ENCODE results near the gene KCNJ12.
"Not testable (repeated sequence)": the region's sequence is repeated elsewhere in the genome, so short reads cannot be mapped to it uniquely, and the experiment has no call there.

Gene KCNJ12

DNA sequence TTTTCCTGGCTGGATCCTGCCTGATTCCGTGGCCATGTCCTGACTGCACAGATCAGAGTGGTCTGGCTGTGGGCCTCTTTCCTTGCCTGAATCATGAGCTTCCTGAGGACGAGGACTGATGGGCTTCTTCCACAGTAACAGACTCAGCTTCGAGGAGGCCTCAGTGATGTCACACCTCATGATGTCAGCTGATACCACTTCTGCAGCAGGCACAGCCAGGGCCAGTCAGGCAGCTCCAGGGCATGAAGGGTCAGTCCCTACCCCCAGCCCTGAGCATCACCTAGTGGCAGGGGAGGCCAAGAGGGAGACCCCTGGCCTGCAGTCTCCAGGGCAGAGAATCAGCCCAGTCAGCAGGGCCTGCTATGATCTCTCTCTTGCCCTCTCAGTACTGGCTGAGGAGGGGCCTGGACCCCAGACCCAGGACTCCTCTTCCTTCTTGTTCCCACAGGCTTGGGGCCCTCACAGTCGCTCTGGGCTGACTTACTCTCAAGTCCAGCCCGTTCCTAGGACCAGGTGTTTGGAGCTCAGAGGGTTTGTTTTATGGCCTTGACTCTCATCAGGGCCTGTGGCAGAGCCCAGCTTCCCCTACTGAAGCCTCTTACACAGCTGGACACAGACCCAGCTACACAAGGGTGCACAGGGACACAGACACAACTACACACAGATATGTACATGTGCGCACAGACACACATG lies 26.7 kb upstream of the KCNJ12 start:
- not testable (repeated sequence) for DNase-seq

DNA sequence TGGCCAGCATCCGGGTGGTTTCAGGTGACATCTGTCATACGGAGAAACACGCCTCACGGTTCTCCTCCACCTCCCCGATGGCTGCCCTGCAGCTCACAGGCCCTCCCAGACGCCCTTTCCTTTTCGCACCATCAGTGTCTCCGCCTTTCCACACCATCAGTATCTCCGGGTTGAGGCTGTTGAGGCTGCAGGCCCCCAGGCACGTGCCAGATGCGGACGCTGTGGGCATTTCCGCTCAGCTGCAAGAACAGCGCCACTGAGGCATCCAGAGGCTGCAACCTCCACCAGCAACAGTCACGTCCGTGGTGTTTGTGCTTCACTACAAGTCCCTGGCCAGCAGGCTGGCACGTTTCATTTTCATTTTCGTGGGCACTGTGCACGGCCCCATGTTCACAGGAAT lies 25.7 kb upstream of the KCNJ12 start:
- DNase-seq = not testable (repeated sequence)

DNA sequence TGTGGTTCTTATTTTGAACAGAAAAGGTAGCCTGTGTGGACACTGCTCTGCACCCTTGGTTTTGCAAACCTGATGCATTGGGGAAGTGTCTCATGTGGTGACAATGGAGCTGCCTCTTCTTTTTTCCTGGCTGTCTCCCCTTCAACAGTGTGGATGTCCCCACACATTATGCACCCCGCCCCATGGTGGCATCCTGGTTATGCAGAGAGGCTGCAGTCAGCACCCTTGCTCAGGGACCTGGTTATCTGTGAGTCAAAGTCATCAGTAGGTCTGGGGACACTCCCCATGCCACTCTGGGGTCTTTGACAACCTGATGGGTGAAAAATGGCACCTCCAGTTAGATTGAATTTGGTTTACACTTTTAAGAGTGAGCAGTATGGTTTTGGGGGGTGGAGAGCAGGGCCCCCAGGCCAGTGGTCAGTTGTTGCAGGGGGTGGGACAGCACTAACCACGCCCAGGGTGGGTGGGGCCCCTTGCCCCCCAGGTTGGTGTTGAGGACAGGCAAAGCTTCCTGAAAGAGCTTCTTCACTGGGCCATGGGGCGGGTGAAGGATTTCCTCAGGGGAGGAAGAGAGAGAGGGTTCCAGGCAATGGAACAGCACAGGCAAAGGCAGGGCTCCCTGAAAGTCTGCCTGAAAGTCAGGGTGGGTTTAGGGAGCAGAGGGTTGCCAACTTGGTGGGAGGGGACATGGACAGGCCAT lies 24.6 kb upstream of the KCNJ12 start:
- DNase-seq = no peak

DNA sequence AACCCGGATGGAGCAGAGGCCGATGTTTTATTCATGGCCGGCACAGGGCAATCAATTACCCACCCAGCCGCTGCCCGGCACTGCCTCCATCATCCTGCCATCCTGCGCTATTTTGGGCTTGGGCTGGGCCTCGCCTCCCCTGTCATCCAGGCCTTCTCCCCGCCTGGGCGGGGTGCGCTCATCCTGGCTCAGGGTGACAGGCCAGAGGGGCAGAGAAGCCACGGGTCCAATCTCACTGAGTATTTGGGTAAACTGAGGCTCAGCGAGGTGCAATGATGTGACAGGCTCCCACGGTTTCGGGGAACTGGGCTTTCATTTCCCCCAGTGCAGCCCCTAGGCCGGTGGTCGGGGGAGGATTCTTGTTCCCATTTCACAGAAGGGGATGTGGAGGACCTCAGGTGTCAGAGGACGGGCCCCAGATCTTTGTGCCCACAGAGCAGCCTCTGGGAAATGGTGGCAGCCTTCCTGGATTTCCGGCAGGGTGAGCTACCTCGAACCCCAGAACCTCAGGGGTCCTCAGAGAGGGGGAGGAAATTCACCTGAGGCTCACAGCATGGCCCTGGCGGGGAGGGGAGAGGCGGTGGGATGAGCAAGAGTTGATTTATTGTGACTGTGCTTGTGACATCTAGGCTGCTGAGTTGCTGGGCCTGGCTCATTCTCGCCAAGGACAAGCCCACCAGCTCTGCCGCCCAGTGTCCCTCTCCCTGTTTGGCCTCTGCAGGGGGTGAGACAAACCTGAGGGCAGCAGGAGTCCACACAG lies 23.8 kb upstream of the KCNJ12 start:
- no peak for DNase-seq

DNA sequence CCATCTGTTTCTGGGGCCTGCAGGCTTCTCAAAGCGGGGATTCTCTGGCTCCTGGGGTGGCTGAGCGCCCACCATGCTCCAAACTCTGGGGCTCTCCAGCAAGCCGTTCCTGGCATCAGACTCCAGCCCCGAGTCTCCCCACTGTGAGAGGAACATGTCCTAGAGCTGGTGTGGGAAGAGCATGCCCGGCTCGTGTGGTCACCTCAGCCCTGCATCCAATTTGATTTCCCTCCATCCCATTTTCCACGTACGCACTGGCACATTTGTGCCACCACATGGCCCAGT lies 23.2 kb upstream of the KCNJ12 start:
- no peak for DNase-seq

DNA sequence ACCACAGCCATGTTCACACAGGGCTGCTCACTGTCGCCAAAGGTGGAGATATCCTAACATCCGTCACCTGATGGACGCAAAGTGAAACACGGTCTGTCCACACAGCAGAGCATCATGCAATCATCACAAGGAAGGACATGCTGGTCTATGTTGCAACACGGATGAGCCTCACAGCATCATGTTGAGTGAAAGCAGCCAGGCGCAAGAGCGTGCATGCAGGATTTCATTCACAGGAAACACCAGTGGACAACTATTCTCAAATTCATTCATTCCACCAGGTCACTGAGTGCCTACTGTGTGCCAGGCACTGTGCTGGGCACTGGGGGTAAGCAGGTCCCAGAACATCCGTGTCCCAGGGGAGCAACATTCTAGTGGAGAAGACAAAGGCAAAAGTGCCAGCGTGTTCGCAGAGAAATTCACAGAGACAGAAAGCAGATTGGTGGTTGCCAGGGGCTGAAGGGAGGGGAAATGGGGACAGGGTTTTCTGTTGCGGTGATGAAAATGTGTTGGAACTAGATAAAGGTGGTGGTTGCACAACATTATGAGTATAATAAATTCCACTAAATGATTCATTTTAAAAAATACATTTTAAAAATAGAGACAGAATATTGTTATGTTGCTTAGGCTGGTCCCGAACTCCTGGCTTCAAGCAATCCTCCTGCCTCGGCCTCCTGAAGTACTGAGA lies 22.7 kb upstream of the KCNJ12 start:
- DNase-seq = no peak

DNA sequence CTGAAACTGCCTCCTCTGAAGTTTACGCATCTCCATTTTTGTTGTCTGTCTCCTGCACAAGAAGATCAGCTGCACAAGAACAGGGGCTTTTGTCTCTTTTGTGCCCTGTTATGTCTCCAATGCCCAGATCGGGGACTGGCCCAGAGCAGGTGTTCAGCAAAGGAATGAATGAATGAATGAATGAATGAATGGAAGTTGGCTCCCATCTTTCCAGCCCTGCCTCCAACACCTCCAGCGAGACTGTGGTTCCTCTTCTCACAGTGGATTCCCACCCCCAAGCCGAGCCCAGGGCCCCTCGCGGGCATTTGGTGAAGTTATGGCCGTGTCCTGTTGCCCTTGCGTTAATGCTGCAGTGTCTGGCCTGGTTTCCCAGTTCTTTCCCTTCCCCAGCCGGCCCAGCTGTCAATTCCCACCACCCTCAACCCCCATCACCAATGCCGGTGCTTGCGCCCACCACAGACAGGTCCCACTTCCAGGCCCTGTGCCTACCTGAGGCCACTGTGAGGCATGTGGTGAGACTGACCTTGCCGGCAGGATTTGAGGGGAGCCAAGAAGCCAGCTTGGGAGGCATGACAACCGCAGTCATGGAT lies 21.3 kb upstream of the KCNJ12 start:
- DNase-seq = no peak

DNA sequence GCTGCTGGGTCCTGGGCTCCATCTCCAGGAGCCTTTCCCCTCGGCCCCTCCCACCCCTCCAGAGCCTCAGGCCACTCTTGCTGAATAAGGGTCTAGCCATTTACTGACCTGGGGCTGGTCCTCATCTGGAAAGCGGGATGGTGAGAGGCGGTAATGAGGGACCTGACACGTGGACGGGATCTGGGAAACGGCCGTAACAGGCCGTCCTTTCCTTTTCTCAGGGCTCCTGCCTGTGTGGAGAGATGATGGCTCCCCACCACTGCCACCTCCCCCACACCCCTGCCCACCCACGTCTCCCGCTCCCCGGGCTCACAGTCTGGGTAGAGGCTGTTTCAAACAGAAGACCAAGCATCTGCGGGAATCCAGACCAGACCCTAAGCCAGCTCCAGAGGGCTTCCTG lies 20.6 kb upstream of the KCNJ12 start:
- DNase-seq = no peak

DNA sequence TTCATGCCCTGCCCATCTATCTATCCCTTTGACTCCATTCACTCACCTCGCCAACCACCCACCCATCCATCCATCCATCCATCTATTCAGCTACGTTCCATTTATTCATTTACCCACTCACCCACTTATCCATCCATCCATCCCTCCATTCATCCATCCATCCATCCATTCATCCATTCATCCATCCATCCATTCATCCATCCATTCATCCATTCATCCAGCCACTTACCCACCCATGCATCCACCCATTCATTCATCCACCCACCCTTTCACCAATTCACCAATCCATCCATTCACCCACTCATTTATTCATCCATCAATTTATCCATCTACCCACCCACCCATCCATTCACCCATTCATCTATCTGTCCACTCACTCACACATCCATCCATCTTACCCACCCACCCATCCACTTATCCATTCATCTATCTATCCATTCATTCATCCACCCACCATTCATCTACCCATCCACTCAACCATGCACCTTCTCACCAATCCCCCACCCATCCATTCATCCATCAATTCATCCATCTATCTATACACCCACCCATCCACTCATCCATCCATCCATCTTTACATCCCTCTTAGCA lies 19.5 kb upstream of the KCNJ12 start:
- no peak for DNase-seq

DNA sequence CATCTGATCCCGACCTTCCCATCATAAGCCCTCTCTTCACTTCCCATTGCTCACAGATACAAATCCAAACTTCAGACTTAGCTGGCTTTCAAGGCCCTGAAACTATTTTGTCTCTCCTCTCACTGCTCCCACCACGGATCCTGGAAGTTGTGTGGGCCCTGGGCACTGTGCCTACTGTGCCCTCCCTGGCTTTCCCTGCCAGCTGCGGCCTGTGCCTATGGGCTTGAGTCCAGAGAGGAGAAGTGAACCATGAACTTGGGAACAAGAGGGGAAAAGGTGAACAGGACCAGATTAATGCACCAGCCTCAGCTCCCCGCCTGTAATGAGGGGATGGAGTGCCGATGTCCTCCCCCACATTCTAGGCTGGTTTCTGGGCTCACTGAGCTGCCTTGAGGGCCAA lies 18.9 kb upstream of the KCNJ12 start:
- no peak for DNase-seq

DNA sequence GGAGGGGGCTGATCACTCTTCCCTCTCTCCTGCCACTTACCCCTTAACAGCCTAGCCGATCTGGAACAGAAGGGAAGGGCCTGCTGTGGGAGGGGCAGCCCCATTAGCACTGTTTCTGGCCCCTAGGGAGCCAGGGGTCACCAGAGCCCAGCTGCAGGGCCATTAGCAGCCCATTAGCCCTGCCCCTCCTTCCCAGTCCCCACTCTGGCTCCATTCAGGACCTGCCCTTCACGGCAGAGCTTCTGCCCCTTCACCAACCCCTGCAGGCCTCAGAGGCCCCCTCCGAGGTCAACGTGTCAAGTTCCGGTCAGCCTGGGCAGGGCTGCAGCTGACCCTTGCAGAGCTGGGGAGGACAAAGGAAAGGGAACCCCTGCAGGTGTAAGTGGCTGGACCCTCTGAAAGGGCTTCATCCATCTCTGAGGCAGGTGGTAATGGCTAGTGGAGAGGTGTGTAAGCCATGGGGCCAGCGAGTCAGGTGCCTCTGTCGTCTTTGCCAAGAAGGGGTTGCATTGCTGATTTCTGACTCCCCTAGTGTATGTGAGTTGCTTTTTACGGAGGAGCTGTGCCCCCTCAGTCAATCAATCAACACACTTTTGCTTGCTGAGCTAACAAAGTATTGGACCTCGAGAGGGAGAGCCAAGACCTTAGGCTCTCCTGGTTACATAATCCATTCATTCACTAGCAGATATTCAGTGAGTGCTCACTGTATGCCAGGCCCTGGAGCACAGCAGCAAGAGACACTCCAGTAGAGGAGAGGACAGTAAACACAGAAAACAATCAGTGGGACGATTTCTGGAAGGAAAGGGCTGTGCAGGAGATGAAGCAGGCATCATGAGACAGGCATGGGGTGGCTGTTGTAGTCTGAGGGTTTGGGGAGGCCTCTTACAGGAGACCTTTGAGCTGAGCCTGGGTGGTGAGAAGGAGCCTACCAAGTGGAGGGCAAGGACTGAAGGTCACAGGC lies 18.2 kb upstream of the KCNJ12 start:
- no peak for DNase-seq

DNA sequence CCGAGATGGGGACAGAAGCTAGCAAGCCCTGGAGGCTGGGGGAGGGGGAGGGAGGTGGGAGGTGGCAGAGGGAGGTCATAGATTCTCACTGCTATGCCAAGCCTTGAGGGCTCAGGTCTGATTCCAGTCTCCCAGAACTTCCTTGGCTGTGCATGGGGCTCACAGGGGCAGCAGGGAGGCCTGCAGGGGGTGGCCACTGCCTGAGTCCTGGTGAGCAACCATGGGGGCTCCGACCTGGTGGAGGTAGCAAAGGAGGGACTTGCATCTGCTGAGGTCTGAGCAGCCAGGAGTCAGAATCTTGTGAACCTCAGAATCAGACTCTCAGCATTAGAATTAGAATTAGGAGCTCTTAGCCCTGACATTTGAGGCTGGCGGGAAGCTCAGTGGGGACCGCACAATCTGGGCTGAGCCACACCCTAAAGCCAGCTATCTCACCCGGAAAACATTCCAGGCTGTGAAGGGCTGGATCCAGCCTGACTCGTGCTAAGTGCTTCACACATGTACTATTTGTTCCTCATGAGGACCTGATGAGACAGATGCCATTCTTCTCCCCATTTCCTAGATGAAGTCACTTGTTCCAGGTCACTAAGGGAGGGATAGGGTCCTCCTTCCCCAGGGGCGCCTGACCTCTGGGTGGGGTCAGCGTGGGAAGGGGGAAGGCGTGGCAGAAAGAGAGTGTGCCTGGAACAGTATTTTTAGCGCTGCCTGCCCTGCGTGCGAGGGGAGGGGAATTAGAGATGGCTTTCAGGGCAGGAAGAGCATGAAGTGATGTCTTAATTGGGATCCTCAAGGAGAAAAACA lies 17.3 kb upstream of the KCNJ12 start:
- DNase-seq = no peak

DNA sequence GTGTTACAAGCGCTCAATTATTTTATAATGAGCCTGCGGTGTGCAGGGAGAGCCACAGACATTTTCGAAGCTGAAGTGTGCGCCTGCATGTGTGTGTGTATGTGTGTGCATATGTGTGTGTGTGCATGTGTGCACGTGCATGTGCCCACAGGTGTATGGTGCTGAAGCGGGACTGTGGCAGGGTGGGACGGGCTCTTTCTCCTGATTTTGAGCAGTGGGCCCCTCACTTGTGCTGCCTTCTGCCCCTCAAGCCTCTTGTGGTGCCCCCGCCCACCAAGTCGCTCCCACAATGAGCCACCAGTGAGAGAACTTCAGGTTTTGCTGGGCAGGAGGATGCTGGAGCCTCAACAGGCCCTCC lies 16.7 kb upstream of the KCNJ12 start:
- DNase-seq = no peak

DNA sequence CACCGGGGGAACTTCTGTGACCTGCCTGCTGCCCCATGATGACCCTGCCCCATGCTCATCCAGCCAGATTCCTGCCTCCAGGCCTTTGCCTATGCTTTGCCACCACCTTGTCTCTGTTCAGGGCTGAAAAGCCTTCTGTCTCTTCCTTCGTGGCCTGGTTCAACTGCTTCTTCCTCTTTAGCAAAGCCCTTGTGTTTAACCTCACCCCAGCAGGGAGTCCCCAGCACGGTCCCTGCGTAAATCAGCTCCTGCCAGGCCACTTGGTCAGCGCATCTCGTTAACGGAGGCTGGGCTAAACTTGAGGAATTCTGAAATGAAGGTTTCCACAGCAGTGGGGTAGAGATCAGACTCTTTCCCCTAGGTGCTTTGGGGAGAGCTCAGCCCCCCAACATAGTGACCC lies 16.1 kb upstream of the KCNJ12 start:
- DNase-seq = no peak

DNA sequence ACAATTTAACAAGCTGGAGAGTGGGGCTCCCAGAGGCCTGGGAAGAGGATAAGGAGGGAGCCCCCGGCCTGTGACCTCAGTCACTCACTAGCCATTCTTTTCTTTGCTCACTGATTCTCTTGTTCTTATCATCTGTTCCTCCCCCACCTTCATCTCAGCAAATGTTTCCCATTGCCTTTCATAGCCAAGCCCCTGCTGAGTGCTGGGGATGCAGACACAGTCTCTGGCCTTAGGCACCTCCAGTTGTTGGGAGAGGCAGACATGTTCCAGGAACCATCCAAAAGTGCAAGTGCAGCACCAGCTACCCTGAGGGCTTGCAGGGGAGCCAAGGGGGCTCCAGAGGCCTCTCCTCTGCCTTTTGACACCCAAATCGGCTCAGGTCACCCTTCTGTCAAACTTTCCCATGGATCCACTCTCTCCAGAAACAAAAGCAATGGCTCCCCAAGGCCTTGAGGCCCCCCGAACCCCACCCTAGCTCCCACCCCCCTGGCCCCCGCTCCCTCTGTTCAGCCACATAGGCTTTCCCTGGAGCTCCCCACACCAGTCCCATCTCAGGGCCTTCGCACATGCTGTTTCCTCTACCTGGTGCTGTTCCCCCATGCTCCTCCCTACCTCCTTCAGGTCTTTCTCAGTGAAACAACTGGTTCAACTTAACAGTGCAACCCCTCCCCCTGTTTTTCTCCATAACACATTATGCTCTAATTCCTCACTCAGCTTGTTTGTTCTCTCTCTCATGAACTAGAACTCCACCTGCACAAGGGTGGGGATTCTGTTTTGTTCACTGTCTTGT lies 14.9 kb upstream of the KCNJ12 start:
- DNase-seq = no peak

DNA sequence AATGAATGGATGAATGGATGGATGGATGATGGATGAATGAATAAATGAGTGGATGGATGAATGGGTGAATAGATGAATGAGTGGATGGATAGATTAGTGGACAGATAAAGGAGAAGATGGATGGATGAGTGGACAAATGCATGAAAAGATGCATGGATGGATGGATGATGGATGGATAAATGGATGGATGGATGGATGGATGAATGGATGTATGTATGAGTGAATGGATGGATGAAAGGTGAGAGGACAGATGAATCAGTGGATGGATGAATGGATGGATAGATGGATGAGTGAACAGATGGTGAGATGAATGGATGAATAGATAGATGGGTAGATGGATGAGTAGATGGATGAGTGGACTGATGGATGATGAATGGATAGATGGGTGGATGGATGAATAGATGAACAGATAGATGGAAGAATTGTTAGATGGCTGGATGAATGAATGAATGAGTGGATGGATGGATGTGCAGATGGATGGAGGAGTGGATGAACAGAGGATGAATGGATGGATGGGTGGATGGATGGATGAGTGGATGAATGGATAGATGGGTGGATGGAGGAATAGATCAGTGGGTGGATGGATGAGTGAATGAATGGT lies 13.7 kb upstream of the KCNJ12 start:
- DNase-seq = no peak

DNA sequence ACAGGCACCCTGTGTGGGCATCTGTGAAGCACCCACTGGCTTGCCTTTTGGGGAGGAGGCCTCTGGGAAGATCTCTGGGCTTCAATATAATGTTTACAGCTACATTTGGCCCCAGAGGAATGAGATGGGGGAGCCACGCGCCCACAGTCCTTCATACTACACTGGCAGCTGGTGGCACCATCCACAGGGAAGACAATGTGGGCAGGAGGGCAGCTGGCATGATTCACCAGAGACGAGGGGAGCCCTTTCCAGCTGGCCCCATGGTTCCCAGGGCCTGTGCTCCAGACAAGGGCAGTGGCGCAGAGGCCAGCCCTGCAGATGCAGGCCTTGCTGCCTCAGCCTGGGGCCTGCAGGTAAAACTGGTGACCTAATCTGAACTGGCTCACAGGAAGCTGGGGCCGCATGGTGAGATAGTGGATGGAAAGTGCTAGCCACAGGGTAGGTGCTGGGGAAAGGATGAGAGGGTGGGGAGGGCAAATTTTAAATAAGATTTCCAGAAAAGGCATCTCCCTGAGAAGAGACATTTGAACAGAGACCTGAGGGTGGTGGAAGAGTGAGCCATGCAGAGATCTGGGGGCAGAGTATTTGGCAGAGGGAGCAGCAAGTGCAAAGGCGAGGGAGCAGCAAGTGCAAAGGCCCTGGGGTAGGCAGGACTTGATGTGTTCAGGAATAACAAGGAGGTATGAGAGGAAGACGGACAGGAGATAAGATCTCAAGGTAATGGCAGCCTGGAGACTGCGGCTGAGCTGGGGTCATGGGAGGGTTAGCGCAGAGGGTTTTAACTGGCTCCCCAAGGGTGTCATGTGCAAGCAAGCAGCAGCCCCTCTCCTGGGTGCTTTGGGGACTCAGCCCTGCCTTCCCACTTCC lies 12.1 kb upstream of the KCNJ12 start:
- no peak for DNase-seq

DNA sequence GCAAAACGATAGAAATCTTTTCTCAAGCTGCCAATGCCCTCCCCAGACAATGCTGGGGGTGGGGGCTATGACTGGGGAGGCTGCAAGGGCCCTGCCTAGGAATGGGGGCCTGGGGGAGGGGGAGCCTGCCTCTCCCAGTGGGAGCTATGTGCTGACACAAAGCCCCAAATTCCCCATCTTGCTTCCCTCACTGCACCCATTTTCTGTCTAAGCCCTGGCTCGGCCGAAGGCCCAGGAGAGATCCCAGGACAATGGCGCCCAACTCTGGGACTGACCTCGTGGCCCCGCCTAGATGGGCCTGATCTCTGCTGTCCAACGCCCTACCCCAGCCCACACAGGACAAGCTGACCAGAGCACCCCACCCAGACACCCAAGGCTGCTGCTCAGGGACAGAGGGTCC lies 11.1 kb upstream of the KCNJ12 start:
- no peak for DNase-seq
